ENCODE results near the gene ZNF776. TPM values are rescaled to one million over a fixed set of nuclear protein-coding genes. Genes with fewer than 3 reads are reported as not detected.

ZNF776 gene
- total RNA-seq, 1 experiment from 2014 or later, result 17.3 TPM

DNA sequence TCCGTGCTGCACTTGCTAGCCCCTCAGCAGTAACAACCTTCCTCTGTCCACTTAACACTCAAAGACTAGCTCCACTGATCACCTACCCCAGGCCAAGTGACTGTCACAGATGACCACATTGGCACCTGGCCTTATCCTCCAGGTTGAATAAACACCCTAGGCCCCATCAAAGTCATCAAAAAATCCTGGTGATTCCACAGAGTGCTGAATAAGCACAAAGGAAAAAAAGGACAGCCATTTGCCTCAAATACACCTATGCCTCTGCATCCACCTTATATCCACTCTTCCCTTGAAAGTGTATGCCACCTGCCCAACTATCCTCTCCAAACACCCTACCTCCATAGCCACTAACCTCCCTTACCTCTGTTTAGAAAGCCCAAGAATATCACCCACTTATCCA is 40.3 kb upstream of the ZNF776 start:
- Histone ChIP-seq H3K9me2 (replicated peaks; ENCODE audit: low read length) (no peaks in the 10 kb centered on the region), H3K9me3 (ENCODE audit: low read length) (peaks cover 7% of the 10 kb centered on the region), H3K27ac (ENCODE audit: low read length) (no peak overlapping the region), H3K4me3 (ENCODE audit: low read length) (no peak overlapping the region), H3K4me2 (ENCODE audit: low read length) (no peak overlapping the region), H2AFZ (ENCODE audit: low read length) (no peak overlapping the region), H3K79me2 (ENCODE audit: low read length) (no peaks in the 10 kb centered on the region), H3K27me3 (ENCODE audit: low read length) (no peaks in the 10 kb centered on the region), H3K9ac (ENCODE audit: low read length) (no peak overlapping the region), H3K36me3 (ENCODE audit: low read depth, low read length) (peaks cover 17% of the 10 kb centered on the region), H4K20me1 (ENCODE audit: low read length) (no peaks in the 10 kb centered on the region), H3K4me1 (ENCODE audit: insufficient read depth, low read length) (no peaks in the 10 kb centered on the region), H3F3A (ENCODE audit: low read length, unreplicated experiment) (no peaks in the 10 kb centered on the region)
- no peak for TF ChIP-seq EZH2phosphoT487 (IDR thresholded peaks at IDR 0.05; ENCODE audit: borderline replicate concordance, low read length)
- TF ChIP-seq EZH2 (IDR thresholded peaks at IDR 0.05; ENCODE audit: low read length, unreplicated experiment), result no peak
- TF ChIP-seq, protein P1, sequence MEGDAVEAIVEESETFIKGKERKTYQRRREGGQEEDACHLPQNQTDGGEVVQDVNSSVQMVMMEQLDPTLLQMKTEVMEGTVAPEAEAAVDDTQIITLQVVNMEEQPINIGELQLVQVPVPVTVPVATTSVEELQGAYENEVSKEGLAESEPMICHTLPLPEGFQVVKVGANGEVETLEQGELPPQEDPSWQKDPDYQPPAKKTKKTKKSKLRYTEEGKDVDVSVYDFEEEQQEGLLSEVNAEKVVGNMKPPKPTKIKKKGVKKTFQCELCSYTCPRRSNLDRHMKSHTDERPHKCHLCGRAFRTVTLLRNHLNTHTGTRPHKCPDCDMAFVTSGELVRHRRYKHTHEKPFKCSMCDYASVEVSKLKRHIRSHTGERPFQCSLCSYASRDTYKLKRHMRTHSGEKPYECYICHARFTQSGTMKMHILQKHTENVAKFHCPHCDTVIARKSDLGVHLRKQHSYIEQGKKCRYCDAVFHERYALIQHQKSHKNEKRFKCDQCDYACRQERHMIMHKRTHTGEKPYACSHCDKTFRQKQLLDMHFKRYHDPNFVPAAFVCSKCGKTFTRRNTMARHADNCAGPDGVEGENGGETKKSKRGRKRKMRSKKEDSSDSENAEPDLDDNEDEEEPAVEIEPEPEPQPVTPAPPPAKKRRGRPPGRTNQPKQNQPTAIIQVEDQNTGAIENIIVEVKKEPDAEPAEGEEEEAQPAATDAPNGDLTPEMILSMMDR (conservative IDR thresholded peaks at IDR 0.05; ENCODE audit: low read depth, low read length), result no peak
- CTCF ChIA-PET, result no interaction called here
- intact Hi-C loops (cut with micrococcal nuclease), result no loop called here
- BruUV-seq (replicated peaks), result no TSS peak
- DNase-seq (no peak), ATAC-seq (no peak)
- POLR2A ChIA-PET (ENCODE audit: unreplicated experiment), result no interaction called here

DNA sequence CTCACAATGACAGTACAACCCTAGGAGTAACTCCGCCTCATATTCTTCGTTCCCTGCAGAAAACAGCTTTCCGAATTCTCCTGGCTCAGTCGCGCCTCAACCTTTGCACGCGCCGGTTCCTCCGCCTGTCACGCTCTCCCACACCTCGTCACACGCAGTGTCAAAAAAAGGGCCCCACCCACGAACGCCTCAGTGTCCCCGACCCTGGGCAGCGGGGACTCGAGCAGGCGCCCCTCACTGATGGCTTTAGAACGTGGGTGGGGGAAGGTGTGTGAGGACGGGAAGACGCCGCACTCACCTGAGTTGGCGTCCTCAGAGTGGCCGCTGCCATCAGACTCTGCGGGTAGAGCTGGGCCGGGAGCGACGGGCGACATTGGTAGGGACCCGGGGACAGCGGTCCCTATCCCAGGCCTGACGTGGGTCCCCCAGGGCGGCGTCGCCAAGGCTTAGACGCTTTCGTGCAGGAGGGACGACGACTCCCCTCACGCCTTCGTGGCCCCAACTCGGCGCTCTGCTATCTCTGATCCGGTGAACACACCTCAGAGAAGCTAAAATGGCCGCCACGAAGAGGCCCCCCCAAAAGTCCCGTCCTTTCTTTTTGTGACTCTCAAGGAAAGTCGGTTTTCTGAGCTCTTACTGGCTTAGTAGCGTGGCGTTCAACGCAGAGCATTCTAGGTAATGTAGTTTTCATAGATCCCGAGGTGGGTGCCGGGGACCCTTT is 37.8 kb upstream of the ZNF776 start, which contains the start of gene ZNF154:
Gene ZNF154 (minus strand): TSS at position 564 of the 721 bp plus-strand sequence. CDS start 233 bp downstream, at position 331.
- CTCF ChIA-PET, result no interaction called here
- intact Hi-C loops (cut with micrococcal nuclease), result no loop called here
- no peak within 1 kb of the TSS for H3K4me2 ChIP-seq (ENCODE audit: low read length)

More for the DNA sequence above, 37.8 kb upstream of the ZNF776 start, which contains the start of gene ZNF154:
- H4K20me1 ChIP-seq (ENCODE audit: low read length), result no peaks in the 10 kb centered on the region
- POLR2A ChIA-PET (ENCODE audit: unreplicated experiment), result no interaction called here
- no peaks in the 10 kb centered on the region for H3K4me1 ChIP-seq (ENCODE audit: insufficient read depth, low read length)
- H2AFZ ChIP-seq (ENCODE audit: low read length), result no peak within 1 kb of the TSS
- no peak within 1 kb of the TSS for H3K9ac ChIP-seq (ENCODE audit: low read length)
- peaks cover 17% of the 10 kb centered on the region; the same call in 1 of the 2 replicates for H3K36me3 ChIP-seq (ENCODE audit: low read depth, low read length)
- DNase-seq (no peak), ATAC-seq (no peak)
- TF ChIP-seq EZH2phosphoT487 (IDR thresholded peaks at IDR 0.05; ENCODE audit: borderline replicate concordance, low read length), result no peak
- TF ChIP-seq, protein P1 (conservative IDR thresholded peaks at IDR 0.05; ENCODE audit: low read depth, low read length), result no peak
- TF ChIP-seq EZH2 (IDR thresholded peaks at IDR 0.05; ENCODE audit: low read length, unreplicated experiment), result no peak
- no peaks in the 10 kb centered on the region for H3K79me2 ChIP-seq (ENCODE audit: low read length)
- no peaks in the 10 kb centered on the region for H3K9me2 ChIP-seq (replicated peaks; ENCODE audit: low read length)
- no peaks in the 10 kb centered on the region for H3K27me3 ChIP-seq (ENCODE audit: low read length)
- no peak within 1 kb of the TSS for H3K27ac ChIP-seq (ENCODE audit: low read length)
- H3K4me3 ChIP-seq (ENCODE audit: low read length), result no peak within 1 kb of the TSS
- BruUV-seq (replicated peaks), result no TSS peak
- H3F3A ChIP-seq (ENCODE audit: low read length, unreplicated experiment), result no peaks in the 10 kb centered on the region
- H3K9me3 ChIP-seq (ENCODE audit: low read length), result 0 out of 2 replicates have a peak, but pooled peaks cover 3% of the 10 kb centered on the region
